ENCODE data around the gene S100A6.

The S100A6 gene

DNA sequence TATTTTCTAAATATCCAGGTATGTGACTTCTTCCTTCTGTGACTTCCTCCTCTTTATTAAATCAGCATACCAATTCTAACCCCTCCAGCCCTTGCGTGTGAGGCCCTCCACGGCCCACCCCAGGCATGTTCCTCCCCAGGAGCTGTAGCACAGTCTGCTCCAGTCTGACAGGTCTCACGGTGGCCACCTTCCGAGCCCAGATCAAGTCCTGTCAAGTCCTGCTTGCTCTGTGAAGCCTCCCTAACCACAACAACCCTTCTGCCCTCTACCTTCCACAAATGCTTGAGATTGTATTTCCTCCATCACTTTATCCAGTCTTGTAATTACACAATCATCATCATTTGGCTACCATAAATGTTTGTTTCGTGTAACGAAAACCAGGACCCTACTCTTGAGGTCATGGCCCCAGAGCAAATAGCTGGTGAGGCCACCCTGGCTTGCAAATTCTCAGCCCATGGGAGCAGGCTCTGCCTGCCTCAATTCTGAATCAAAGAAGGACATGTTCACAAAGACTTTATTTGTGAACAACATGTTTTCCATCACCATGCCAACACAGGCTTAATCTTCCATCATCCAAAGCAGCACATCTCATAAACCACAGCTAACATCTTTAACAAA, 42.3 kb downstream of the S100A6 start:
- no peak for FAIRE-seq

DNA sequence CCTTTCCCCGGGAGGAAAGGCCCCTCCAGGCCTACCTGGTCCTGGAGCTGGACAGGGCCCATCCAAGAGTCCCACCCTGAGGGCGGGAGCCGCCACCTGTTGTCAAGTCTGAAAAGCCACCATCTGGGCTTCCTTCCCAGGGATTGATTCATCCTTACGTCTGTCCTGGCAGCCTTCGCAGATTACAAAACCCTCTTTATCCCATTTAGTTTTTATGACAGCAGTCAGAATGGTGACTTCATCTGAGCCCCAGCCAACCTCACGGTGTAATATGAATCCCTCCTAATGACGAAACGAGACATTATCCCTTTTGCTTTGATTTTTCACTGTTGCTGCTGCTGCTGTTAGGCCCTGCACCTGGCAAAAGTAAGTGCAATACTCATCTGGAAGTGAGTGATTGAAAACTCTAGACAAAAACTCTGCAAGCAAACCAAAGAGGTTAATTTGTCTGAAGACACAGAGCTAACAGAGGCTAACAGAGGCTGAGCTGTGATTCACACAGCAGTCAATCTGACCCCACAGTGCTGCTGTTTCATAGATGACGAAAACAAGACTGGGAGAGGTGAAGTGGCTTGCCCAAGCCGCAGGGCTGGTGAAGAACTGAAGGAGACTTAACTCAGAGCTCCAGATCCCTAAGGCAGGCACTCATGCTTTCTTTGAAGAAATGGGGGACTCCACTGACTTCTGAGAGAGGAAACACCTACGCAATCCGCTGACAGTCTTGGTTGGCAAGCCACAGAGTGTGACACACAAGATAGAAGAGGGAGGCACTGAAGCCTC, 45.3 kb downstream of the S100A6 start:
- FAIRE-seq: no peak

DNA sequence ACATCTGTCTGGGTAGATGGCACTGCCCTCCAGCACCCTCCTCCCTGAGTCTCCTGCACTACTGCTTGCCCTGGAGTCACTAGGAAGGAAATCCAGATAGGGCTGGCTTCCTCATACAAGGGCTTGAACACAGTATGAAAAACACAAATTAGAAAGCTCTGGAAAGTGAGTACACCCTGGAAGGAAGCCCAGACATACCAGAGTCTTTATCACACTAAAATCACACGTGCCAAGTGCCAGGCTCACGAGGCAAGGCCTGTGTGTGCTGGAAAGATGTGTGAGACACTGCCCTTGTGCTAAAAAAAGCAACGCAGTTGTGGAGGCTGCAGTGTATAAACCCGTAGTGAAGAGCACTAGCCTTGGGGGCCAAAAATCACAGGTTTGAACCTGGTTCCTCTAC, 47.1 kb downstream of the S100A6 start:
- FAIRE-seq: no peak

DNA sequence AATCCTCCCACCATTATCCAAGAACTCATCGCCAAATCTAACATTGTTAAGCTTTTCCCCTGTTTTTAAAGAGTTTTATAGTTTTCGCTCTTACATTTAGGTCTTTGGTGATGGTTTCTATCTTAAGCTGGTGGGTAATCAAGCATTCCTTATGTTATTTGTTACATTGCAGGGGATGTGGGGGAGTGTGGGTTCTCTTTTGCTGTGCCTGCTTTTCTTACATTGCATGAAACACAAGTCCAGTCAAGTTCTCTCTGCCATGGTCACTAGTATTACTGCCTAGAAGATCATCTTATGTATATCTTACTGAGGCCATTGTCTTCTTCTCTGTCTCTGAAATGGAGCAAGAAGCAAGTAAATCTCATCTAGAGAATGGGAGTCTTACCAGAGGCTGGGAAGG, 48.1 kb downstream of the S100A6 start:
- FAIRE-seq: no peak

DNA sequence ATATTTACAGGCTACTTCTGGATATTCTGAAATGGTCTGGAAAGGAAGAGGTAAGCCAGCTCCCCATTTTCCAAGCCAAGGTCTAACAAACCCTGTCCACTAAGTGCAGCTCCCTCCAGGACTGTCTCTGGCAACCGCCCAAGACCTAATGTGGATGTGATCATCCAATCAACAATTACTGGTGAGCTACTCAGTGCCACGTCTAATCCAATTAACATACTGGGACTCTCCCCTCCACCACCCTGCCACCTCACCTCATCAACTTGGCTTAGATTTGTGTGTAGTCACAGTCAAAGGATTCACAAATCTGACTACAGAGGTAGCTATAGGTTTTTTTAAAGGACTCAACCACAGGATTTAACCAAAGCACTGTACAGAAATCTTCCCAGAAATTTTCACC, 49.9 kb downstream of the S100A6 start:
- no peak for FAIRE-seq
